GM19324 (cell line): ENCODE measurements around the gene MEP1B.
"Not testable (repeated sequence)": the region's sequence is repeated elsewhere in the genome, so short reads cannot be mapped to it uniquely, and the experiment has no call there.

Source experiments
- ATAC-seq: cut with Tn5 transposase; IDR thresholded peaks from one replicate; pipeline ENCODE4 v1.9.1; 2021; ENCODE audit warnings: mild to moderate bottlenecking, moderate library complexity; ENCODE audit not compliant: unreplicated experiment, low FRiP score

The MEP1B gene

DNA sequence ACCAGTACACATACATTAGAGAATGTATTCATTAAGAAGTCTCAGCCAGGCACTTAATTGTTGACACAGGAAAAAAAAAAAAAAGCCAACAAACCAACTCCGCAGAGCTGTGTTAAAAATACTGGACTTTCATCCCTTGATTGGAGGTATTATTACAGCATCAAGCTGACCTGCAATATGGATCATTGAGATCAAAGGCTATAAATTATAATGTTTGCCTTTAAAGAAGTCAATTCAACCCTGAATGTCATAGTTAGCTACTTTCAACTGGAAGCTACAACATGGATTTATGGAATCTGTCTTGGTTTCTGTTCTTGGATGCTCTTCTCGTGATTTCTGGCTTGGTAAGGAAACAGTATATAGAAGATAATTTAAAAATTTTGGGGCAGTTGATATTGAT is at the start of gene MEP1B:
Gene MEP1B (plus strand): TSS at position 250 of the 400 bp plus-strand sequence. CDS start 32 bp downstream, at position 282.
- ATAC-seq: no peak

DNA sequence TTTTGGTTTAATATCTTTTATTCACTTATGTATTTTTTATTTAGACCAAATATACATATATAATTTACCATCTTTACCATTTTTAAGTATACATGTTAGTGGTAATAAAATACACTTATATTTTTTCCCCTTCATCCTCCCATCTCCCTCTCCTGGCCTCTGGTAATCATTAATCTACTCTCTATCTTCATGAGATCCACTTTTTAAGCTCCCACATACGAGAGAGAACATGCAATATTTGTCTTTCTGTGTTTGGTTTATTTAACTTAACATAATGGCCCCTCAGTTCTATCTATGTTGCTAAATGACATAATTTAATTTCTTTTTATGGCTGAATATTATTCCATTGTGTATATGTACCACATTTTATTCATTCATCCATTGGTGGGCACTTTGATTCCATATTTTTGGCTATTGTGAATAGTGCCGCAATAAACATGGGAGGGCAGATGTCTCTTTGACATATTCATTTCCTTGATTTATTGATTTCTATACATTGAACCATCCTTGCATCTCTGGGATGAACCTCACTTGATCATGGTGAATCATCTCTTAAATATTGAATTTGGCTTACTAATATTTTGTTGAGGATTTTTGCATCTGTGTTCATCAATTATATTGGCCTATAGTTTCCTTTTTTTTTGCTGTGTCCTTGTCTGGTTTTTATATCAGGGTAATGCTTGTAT is 41.5 kb upstream of the MEP1B start:
- ATAC-seq: no peak

DNA sequence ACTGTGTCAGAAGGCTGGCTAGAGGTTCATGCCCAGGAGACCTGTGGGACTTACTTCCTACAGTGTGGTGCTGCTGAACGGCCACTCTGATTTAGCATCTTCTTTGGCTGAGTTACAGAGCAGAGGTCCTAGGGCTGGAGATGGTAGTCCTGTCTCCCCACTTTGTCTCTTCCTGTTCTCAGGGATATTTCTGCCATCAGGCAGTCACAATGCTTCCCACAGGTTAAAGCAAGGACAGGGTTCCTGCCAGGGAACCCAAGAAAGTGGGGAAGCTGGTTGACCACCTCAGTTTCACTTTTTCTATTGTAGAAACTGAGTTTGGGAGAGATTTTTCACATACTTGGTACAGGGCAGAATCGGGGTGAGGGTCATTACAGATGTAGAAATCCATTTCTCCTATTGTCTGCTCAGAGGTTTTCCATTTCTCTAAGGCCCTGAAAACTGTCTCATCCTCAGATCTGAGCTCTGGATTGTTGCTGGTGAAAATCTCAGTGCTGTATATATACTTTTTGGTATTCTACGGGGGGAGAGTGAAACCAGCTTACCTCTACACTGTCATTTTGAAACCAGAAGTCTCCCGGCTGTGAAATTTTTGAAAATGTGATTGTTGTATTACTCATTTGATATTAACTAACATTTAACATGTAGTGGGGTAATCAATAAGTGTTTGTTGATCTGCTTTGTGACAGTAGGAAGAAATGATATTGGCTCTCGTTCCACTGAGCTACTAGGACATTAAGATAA is 37.0 kb upstream of the MEP1B start:
- peak; percentile 56 for ATAC-seq

DNA sequence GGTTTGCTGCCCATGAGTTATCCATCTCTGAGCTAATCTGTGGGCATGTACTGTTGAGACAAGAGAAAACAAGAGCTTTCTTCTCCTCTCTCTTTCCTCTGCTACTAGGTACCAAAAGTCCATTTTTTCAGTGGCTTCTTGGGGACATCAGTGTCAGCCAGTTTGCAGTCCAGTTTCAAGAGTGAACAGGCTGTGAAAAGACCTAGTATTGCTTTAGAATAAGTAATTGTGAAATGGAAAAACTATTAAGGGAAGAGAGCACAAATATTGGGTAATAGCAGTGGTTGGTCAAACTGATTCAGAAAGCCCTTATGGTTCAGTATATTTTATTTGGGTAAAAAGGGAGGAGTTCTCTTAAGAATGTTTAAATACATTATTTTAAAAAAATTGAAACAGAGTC is 33.0 kb upstream of the MEP1B start:
- ATAC-seq: no peak

DNA sequence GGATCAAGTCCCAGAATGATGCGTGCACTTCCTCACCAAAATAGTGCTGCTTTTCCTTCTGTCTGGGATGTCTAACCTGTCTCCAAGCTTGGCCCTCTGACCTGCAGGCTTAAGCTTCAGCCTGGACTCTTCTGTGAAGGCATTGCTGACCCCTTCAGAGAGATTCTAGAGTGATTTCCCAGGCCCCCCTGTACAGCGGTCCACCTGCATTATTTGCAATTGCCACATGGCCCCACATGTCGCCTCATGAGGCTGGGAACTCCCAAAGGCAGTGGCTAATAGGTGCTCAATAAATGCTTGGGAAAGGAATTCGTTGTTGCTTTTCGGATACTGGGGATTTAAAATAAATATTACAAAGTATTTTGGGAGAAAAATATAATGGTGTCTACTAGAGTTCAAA is 32.3 kb upstream of the MEP1B start:
- no peak for ATAC-seq

DNA sequence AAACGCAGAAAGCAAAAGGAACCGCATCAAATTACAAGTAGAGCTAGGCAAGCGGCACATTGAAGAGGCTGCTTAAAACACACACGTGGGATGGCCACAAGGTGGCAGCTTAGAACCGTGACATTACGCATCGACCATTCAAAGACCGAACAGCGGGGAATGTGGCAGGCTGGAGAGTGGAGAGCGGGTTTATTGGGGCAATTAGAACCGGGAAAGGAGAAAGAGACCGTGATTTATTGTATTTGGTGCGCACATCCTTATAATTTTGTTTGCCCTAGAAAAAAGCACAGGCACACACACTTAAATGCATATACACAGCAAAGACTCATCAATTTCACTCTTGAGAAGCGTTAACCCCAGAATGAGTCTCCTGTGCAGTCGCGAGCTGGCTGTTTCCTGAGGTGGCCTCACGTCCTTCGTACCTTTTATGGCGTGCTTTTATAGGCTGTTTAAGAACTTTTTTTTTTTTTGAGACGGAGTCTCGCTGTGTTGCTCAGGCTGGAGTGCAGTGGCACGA is 31.7 kb upstream of the MEP1B start:
- ATAC-seq: peak; percentile 74

DNA sequence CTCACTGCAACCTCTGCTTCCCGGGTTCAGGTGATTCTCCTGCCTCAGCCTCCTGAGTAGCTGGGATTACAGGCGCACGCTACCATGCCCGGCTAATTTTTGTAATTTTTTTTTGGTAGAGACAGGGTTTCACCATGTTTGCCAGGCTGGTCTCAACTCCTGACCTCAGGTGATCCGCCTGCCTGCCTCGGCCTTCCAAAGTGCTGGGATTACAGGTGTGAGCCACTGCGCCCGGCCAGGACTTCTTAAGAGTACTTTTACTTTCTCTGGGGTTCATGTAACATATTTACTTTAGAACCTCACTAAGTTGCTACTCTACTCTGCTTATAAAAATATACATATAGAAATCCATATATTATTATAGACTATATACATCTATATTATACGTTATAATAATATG is 31.2 kb upstream of the MEP1B start:
- not testable (repeated sequence) for ATAC-seq

DNA sequence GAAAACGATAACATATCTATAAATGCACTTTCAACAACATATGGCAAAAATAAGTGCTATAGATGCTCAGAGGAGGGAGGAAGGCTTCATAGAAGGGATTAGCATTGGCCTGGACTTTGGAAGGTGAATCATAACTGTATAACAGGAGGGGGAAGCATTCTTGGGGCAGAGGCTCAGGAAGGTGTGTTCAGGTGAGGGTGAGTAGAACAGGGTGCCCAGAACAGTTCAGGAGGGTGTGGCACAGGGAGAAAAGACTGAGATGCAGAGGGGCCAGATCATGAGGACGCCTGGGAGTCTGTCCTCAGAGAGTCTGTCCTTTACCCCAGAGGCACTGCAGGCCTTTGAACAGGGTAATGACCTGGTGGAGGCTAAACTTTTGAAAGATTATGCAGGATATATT is 29.3 kb upstream of the MEP1B start:
- ATAC-seq: no peak

DNA sequence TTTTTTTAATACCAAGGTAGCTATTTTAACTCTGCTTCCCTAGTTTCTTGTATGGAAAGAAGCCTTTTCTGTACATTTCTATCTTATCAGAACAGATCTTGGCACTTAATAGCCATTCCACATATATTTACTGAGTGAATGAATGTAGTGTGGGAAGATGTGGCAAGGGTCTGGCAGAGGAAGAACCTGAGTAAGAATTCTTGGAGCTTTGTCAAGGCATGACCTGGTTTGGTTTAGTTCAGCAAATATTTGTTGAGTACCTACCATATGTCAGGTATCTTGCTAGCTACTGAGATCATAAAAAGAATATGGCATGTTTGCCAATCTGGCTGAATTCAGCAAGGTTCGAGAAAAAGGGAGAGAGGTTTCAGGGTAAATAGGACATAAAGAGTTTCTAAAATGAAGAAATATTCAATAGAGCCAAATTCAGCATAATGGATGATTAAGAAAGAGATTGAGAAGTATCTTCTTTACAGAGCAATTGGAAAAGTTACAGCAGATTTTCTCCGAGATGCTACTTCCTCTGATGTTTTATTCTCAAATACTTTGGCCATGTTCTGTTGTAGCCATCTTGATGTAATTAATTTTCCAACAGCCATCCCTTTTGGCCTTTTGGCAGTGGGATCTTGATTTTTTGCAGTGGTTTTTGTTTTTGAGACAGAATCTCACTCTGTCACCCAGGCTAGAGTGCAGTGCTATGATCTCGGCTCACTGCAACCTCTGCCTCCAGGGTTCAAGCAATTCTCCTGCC is 21.7 kb upstream of the MEP1B start:
- no peak for ATAC-seq

DNA sequence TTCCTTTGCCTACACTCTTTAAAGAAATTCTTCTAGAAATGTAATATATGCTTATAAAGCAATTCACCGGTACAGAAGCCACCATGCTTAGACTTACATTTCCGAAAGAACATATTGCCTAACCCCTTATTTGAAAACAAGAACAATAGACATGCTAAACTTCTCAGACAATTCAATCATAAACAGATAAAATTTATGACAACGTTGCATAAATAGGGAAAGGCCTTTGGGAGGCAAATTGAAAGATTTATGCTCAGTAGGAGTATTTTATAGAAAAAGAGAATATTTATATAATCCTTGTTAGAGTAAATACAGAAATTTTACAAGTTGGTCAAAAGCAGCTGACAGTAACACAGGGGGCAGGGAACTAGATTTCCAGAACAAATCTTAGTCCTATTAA is 16.2 kb upstream of the MEP1B start:
- no peak for ATAC-seq

DNA sequence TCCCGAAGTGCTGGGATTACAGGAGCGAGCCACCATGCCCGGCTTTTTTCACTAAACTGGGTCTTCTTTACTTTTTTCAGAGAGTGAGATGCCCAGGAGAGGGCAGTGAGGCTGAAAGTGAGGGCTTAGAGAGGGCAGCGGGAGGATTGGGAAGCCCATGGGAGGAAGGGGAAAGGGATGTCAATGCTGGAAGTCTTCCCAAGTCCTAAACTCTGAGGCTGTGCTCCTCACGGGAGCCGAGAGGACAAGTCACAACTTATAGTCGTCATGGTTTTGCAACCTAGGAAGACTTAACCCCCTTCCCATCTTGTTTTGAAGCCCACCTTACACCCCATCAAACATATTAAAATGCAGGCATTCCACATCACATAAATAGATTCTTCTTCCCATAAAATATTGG is 15.1 kb upstream of the MEP1B start:
- ATAC-seq: no peak

DNA sequence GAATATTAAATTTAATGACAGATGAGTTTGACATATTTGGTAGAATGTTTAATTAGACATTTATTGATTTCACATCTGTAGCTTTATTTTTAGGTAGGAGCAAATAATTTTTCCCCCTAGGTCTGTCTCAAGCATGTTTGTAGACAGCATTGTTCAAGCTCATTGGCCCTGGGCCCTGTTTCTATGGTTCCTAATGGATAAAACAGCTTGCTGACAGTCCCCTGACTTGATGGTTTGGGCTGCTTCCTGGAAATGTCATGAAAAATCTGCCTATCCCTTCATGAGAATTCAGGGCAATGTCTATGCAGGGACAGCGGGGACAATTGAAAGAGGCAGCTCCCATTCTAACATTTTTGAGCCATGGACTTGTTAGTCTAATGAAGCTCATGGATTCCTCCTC is 14.6 kb upstream of the MEP1B start:
- ATAC-seq: no peak

DNA sequence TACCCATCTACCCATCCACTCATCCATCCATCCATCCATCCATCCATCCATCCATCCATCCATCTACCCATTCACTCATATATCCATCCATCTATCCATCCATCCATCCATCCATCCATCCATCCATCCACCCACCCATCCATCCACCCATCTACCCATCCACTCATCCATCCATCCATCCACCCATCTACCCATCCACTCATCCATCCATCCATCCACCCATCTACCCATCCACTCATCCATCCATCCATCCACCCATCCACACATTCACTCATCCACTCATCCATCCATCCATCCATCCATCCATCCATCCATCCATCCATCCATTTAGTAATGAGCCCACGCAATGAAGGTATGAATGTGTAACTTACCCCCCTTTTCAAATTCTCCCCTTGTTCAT is 13.1 kb upstream of the MEP1B start:
- ATAC-seq: not testable (repeated sequence)

DNA sequence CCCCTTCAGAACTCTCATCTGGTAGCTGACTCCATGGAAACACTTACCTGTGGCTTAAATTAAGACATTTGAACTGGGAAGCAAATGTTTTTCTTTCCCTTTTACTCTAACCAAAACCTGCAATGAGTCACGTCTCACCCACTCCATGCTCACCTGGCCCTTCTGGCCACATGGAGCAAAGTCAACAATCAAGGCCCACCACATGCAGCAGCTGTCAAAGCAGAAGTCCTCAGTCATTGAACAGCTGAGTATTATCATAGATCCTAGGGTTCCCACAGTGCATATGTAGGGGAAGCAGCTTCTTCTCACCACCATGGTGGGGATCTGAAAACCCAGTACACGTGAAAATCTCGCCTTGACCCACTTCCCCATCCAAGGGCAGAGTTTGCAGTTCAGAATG is 12.3 kb upstream of the MEP1B start:
- no peak for ATAC-seq

DNA sequence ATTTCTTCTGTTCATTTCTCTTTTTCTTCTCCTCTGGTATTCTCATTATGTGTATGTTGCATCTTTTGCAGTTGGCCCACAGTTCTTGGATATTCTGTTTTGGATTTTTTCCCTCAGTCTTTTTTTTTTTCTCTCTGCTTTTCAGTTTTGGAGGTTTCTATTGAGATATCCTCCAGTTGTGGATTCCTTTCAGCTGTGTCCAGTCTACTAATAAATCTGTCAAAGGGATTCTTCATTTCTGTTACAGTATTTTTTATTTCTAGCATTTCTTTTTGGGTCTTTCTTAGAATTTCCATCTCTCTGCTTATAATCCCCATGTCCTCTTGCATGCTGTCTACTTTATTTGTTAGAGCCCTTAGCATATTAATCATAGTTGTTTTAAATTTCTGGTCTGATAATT is 6.3 kb upstream of the MEP1B start:
- no peak for ATAC-seq

DNA sequence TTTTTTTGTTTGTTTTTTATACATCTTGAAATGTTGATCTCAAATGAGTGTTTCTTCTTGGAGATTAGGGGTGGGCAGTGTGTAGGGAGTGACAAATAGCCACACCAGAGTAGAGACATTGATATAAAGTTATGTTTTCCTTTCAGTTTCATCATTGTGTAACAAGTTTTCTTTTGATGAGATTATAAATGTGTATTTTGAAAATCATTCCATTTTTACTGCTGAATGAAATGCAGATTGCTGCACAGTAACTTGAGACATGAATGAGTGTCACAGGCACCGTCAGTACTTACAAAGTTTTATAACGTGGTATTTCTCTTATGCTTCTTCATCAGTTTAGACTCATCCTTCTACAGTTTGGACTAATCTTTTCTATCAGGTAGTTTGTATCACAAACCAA is 370 bp downstream of the MEP1B start:
- ATAC-seq: no peak

DNA sequence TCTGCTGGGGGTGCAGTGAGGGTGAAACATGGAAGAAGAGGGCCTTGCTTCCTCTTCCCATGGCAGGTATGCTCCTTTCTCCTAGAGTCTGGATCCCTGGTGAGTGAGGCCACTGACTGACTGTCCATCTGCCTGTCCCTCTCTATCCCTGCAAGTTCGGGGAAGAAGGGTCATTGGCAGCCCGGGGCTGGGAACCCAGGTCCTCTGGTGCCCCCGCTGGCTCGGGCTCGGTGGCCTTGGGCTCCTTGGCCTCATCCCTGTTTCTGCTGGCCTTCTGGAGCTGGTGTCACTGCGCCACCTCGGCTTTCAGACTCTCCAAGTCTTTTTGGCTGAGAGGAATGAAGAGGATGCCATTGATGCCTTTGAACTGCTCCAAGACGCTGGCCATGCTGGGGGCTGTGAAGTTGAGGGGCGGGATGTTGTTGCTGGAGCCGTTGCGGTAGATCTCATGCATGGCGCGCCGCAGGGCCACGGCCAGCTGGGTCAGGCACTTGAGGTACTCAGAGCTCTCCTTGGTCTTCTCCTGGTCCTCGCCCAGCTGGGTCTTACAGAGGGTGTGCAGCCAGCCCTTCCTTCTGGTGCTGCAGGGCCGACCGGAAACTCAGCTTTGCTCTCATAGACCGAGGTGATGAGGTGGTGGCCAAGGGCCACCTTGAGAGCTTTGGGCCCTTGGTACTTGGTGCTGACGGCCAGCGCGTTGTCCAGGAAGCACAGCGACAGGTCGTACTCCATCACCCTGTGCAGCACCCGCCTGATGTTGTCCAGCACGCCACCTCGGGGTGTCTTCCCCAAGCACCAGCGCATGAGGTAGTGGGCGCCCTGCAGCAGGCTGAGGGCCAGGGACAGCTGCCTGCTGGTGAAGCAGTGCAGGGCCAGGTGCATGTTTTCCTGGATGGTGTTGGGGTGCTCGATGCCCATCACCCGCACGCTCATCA is 6.3 kb downstream of the MEP1B start:
- no peak for ATAC-seq

DNA sequence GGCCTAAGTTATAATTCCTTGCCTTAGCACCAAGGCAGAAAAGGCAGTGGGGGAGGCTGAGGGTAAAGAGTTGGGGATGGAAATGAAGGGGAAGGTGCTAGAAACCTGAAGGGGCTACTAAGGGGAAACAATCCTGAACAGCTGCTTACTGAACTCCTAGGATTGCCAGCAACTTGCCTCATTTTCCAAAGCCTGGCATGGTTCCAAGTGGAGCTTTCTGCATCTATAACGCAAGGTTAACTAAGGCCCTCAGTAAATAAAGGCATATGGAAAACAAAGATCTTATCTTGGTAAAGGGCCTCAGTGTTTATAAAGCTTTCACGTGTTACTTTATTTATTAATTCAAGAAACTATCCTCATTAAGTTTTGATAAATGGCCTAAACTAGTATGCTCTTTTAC is 10.9 kb downstream of the MEP1B start:
- ATAC-seq: no peak

DNA sequence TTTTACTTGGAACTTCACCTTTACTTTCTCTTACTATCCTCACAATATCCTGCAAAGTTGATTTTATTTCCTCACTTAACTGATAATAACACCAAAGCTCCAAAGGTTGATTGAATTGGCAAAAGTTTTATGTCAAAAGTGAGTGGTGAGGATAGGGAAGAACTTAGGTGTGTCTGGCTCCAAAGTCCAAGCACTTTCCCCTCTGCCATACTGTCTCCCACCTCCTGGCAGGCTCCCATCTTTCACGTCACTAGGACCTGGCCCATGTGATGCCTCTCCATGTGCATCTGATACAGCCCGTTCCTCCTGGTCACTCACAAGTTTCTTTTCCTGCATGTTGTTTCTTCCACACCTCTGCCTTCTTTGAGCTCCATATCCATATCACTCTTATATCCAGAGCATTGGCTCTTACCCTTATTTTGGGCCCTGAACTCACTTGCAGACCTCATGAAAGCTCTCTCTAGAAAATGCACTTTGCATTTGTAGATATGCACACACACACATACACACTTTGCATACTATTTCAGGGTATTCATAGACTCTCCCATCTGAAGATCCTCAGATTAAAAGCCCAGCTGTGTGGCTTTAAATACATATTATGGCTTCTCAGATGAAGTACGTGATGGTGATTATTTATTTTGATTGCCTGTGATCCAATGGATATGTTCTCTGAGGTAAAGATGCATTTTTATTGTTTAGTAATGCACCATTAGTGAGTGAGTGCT is 12.3 kb downstream of the MEP1B start:
- ATAC-seq: no peak

DNA sequence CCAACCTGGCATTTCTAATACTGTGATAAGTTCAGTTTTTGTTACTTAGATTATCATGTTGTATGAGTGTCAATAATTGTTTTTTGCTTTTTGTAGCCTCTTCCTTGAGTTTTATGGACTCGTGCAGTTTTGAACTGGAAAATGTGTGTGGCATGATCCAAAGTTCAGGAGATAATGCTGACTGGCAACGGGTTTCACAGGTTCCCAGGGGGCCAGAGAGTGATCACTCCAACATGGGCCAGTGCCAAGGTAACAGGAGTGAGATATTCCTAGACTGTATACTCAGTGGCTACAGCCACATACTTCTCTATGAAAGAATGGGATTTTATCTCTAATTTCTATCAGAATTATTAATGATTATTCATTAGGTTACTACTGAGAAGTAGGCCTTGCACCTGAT is 18.2 kb downstream of the MEP1B start:
- no peak for ATAC-seq
